ENCODE results near the gene SPTB.

- TF ChIP-seq CTCF (IDR thresholded peaks at IDR 0.05; ENCODE audit: insufficient read depth, low read length, poor library complexity, severe bottlenecking) (no peak), EZH2phosphoT487 (conservative IDR thresholded peaks at IDR 0.05; ENCODE audit: low read length) (no peak)
These were observed 43.3 kb upstream of the SPTB start for GRCh38 chr14:64923015-64923414.

All from SU-DHL-6 (cell line).